Activated naive CD8-positive, alpha-beta T cell (primary cell): ENCODE data around the gene ONECUT3.

Experiments
- H3K27ac Mint-ChIP-seq: one replicate; pipeline ENCODE4 v1.8.0; 2021; ENCODE audit warnings: mixed read lengths
- H3K27me3 Mint-ChIP-seq: one replicate; pipeline ENCODE4 v1.8.0; 2021; ENCODE audit warnings: mixed read lengths
- H3K36me3 Mint-ChIP-seq: one replicate; pipeline ENCODE4 v1.8.0; 2021; ENCODE audit warnings: mixed read lengths
- H3K4me1 Mint-ChIP-seq: one replicate; pipeline ENCODE4 v1.8.0; 2021; ENCODE audit warnings: low read depth, mixed read lengths
- H3K4me3 Mint-ChIP-seq: one replicate; pipeline ENCODE4 v1.8.0; 2021; ENCODE audit warnings: mild to moderate bottlenecking, mixed read lengths
- H3K9me3 Mint-ChIP-seq: one replicate; pipeline ENCODE4 v1.8.0; 2021; ENCODE audit warnings: low read depth, mixed read lengths

Gene ONECUT3

DNA sequence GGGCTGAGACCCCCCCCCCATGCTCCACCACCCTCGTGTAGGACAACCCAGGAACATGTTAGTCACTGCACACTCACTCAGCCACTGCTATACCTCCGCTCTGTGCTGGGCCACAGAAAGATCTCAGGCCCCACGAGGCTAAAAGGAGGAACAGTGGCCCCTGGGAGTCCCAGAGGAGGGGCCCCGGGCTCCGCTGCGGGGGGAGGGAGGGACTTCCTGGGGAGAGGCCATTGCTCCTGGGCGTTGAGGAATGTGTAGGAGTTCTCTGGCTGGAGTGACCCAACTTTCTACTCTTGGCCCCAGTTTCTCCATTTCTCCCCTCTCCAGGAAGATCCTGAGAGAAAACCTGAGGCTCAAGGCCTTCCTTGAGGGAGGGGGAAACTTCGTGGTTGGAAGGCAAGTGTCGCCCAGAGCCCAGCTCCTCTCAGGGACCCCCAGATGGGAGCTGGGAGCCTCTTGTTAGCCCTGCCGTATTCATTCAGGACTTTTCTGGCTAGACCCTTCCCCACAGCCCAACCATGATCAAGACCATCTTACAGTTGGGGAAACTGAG lies 13.6 kb downstream of the ONECUT3 start:
- no peak overlapping the region for H3K27ac Mint-ChIP-seq
- peaks cover 14% of the 10 kb centered on the region for H3K9me3 Mint-ChIP-seq
- peaks cover 6% of the 10 kb centered on the region for H3K36me3 Mint-ChIP-seq
- no peaks in the 10 kb centered on the region for H3K4me1 Mint-ChIP-seq
- H3K4me3 Mint-ChIP-seq: no peak overlapping the region
- peaks cover 34% of the 10 kb centered on the region for H3K27me3 Mint-ChIP-seq

DNA sequence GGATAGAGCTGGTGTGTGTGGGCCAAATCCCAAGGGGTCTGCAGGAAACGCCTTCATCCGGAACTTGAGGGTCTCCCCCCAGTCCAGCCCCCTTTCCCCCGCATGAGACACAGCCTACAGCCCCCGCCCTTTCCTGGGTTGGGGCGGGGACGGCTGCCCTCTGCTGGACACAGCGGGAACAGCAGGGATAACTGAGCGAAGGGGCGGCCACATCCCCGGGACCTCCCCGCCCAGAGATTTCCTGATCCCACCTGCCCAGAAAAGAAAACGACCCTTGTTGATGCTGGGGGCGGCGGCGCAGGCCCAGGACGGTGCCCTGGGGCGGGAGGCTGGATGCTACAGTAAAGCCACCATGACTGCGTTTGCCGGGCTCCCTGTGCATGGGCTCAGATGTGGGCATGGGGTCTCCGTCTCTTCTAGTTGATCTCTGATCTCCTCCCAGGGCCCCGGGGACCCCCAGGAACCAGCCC lies 14.2 kb downstream of the ONECUT3 start:
- H3K4me3 Mint-ChIP-seq: no peak overlapping the region

DNA sequence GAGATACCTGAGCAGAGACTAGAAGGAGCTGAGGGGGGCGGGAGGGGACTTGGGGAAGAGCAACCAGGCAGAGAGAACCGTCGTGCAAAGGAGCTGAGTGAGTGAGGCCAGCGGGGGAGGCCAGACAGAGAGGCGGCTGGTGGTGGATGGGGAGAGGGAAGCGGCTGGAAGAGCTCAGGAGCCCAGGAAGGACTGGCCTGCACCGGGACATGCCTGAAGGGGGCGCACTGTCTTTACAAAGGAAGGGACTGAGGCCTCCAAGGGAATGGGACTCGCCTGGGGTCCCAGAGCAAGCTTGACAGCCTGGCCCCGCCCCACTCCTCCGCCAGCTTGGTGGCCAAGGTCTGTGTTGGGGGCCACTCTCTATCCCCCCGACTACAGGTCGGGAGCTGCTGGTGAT lies 14.9 kb downstream of the ONECUT3 start:
- no peaks in the 10 kb centered on the region for H3K4me1 Mint-ChIP-seq
- peaks cover 14% of the 10 kb centered on the region for H3K9me3 Mint-ChIP-seq
- peaks cover 6% of the 10 kb centered on the region for H3K36me3 Mint-ChIP-seq
- H3K4me3 Mint-ChIP-seq: no peak overlapping the region
- peaks cover 38% of the 10 kb centered on the region for H3K27me3 Mint-ChIP-seq
- H3K27ac Mint-ChIP-seq: no peak overlapping the region

More for the DNA sequence above, 14.2 kb downstream of the ONECUT3 start:
- Mint-ChIP-seq H3K36me3 (peaks cover 6% of the 10 kb centered on the region), H3K9me3 (peaks cover 14% of the 10 kb centered on the region), H3K4me1 (no peaks in the 10 kb centered on the region), H3K27ac (no peak overlapping the region), H3K27me3 (peaks cover 36% of the 10 kb centered on the region)

DNA sequence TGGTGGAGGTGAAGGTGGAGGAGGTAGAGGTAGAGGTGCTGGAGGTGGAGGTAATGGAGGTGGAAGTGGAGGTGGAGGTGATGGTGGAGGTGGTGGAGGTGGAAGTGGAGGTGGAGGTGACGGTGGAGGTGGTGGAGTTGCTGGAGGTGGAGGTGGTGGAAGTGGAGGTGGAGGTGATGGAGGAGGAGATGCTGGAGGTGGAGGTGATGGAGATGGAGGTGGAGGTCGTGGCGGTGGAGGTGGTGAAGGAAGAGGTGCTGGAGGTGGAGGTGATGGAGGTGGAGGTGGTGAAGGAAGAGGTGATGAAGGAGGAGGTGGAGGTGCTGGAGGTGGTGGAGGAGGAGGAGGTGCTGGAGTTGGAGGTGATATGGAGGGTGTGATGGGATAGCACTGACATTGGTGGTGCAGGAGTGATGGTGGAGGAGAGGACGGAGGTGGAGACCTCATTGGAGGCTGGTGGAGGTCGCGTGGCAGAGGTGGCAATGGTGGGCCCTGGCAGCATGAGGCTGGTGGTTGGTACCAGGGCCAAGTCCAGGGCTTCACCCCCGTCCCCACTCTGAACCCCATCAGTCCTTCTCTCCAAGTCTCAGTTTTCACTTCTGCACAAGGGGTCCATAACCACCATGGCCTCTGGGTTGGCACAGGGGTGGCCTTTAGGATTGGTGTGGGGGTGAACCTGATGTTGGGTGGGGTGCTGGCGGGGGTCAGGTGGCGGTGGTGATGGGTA lies 15.8 kb downstream of the ONECUT3 start:
- Mint-ChIP-seq H3K27ac (no peak overlapping the region), H3K9me3 (peaks cover 14% of the 10 kb centered on the region), H3K4me3 (no peak overlapping the region), H3K4me1 (no peaks in the 10 kb centered on the region), H3K36me3 (peaks cover 6% of the 10 kb centered on the region), H3K27me3 (peaks cover 40% of the 10 kb centered on the region)

DNA sequence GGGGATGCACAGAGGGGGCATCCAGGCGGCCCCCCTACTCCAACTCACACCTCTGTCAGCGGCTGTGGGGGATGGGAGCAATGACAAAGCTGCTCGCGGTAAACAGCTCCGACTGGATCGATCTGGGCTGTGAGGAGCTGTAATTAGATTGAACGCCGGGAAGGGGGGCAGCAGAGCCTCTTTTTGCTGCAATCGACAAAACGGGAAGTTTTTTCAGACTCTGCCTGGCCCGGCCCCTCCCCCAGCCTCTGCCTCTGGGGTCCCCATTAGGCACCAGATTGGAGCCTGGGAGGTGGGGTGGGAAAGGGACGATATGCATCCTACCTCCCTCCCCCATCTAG lies 16.3 kb downstream of the ONECUT3 start:
- H3K36me3 Mint-ChIP-seq: peaks cover 6% of the 10 kb centered on the region
- no peak overlapping the region for H3K27ac Mint-ChIP-seq
- peaks cover 42% of the 10 kb centered on the region for H3K27me3 Mint-ChIP-seq
- H3K4me3 Mint-ChIP-seq: no peak overlapping the region
- H3K9me3 Mint-ChIP-seq: peaks cover 14% of the 10 kb centered on the region
- H3K4me1 Mint-ChIP-seq: no peaks in the 10 kb centered on the region

DNA sequence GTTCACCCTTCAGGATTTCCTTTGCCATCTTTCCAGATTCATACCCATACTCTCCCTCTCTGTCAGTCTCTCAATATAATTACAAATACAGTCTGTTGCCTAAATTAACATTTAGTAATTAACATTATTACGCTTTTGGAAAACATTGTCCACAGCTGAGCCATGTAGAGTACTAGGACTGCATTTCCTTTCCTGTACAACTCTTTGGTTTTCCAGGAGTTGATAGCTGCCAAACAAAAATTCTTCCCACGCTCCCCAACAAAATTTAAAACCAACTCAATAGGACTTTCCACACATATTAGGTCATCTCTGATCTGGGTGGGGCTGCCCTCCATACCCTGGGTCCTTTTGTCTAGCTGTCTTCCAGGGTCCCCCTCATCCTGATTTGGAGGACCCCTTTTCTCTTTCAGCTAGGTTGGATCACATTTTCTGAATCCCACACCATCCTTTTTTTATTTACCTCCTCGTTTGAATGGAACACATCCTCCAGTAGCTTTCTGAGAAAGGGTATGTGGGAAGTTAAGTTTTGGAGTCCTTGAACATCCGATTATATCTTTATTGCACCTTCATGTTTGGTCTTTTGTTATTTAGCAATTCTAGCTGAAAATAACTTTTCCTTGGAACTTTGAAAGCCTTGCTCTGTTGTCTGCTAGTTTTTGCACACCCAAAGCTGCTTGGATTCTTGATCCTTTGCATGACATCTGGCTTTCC lies 17.7 kb downstream of the ONECUT3 start:
- Mint-ChIP-seq H3K4me3 (no peak overlapping the region), H3K4me1 (no peaks in the 10 kb centered on the region), H3K27ac (no peak overlapping the region), H3K9me3 (peaks cover 14% of the 10 kb centered on the region), H3K36me3 (peaks cover 6% of the 10 kb centered on the region), H3K27me3 (peaks cover 35% of the 10 kb centered on the region)

DNA sequence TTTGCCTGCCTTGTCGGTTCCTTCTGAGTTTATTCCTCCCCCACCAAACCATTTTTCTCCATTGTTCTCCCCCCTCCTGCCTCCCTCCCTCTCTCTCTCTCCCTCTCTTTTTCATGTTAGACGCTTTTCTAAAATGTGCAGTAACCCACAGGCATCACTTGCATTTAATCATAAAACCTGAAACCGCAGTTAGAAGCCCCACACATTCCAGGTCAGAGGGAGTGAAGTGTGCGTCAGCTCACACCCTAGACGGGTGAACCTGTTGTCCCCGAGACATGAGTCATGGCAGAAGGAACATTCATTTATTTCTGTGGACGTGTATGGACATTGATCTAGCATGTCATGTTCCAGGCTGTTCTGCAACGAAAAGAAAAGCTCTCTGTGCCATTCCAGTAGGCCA lies 19.9 kb downstream of the ONECUT3 start:
- peaks cover 3% of the 10 kb centered on the region for H3K4me1 Mint-ChIP-seq
- no peak overlapping the region for H3K27ac Mint-ChIP-seq
- peaks cover 6% of the 10 kb centered on the region for H3K36me3 Mint-ChIP-seq
- peaks cover 43% of the 10 kb centered on the region for H3K27me3 Mint-ChIP-seq
- peaks cover 14% of the 10 kb centered on the region for H3K9me3 Mint-ChIP-seq
- no peak overlapping the region for H3K4me3 Mint-ChIP-seq

DNA sequence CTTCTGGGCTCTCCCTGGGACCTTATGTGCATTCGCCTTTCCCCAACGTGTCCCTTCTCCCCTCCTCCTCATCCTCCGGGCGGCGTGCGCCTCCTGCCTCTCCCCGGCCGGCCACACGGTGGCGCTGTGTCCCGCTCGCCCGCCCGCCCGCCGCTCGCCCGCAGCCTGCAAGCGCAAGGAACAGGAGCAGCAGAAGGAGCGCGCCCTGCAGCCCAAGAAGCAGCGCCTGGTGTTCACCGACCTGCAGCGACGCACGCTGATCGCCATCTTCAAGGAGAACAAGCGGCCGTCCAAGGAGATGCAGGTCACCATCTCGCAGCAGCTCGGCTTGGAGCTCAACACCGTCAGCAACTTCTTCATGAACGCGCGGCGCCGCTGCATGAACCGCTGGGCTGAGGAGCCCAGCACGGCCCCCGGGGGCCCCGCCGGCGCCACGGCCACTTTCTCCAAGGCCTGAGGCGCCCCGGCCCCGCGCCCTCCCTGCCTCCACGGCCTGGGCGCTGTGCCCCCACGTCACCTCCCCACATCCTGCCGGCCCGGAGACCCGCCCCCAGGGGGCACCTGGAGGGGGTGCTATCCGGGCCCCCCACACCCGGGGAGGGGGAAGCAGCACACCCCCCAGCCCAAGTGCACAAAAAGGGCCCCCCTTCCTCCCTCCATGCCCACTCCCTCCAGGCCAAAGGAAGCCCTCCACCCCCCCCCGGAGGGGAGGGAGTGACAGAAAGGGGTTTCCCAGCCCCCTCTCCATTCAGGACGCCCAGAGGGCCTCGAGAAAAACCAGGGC lies 21.9 kb downstream of the ONECUT3 start:
- H3K4me1 Mint-ChIP-seq: peaks cover 7% of the 10 kb centered on the region
- H3K27me3 Mint-ChIP-seq: peaks cover 44% of the 10 kb centered on the region
- no peak overlapping the region for H3K27ac Mint-ChIP-seq
- peaks cover 11% of the 10 kb centered on the region for H3K9me3 Mint-ChIP-seq
- peaks cover 6% of the 10 kb centered on the region for H3K36me3 Mint-ChIP-seq
- no peak overlapping the region for H3K4me3 Mint-ChIP-seq

DNA sequence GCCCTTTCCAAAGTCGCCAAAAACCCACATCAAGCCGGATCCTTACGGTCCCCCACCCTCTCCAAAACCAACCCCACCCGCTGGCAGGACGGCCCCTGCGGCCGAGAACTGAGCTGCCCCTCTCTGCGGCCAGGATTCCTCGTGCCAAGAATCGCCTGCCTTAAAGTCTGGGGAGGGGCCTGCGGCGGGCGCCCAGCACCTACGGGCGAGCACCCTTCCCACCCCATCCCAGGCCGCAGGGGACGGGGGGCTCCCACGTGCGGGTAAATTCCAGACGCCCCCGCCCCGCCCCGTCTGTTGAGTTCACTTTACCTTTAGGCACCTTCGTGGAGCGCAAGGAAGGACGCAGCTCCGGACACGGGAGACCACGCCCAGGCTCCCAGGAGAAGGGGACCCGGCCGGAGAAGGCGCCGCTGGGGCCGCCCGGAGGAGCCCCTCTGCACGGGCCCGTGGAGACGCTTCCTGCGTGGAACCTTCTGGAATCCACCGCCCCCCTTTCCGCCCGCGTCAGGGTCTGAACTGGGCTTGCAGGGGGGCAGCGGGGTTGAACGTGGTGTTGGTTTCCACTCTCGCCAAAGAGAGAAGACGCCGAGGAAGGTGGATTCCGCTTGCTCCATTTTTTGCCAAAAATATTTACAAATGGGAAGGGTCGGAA lies 22.8 kb downstream of the ONECUT3 start:
- Mint-ChIP-seq H3K27ac (no peak overlapping the region), H3K4me3 (no peak overlapping the region), H3K4me1 (peaks cover 7% of the 10 kb centered on the region), H3K27me3 (peaks cover 41% of the 10 kb centered on the region), H3K36me3 (peaks cover under 1% of the 10 kb centered on the region), H3K9me3 (peaks cover 2% of the 10 kb centered on the region)

DNA sequence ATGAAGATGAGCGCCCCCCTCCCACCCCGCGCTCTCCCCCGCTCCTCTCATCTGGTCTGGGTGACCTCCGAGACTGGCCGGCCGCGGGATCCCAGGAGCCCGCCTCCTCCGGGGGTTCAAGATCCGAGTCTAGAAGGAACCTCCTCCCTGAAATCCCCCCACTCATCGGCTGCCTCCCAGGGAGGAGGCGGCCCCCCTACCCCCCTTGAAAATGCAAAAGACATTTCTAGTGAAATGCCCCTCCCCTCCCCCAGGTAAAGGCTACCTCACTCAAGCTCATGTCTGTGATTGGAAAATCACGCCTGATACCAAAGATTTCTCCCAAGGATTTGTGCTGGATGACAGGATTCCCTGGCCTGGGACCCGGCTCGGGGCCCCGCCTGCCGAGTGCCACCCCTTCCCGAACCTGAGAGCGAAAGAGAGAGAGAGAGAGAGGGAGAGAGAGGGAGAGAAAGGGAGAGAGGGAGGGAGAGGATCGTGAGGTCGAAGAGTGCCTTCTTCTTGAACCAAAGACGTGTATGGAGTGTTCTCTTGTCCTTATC lies 23.4 kb downstream of the ONECUT3 start:
- H3K36me3 Mint-ChIP-seq: no peaks in the 10 kb centered on the region
- H3K9me3 Mint-ChIP-seq: no peaks in the 10 kb centered on the region
- no peak overlapping the region for H3K4me3 Mint-ChIP-seq
- peaks cover 38% of the 10 kb centered on the region for H3K27me3 Mint-ChIP-seq
- peaks cover 7% of the 10 kb centered on the region for H3K4me1 Mint-ChIP-seq
- H3K27ac Mint-ChIP-seq: no peak overlapping the region

DNA sequence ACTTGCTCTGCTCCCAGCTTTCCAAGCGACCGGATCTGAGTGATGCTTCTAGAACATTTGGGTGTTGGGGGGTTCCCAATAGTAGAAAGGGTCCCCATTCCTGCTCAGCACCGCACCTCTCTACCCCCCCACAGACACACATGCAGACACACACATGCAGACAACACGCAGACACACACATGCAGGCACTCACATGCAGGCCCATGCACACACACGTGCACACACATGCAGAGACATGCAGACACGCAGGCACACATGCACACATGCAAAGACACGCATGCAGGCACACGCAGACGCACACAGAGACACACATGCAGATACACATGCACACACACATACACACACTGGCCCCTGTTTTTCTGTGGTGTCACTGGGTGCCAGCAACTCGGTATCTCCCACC lies 23.8 kb downstream of the ONECUT3 start:
- Mint-ChIP-seq H3K27me3 (peaks cover 38% of the 10 kb centered on the region), H3K9me3 (no peaks in the 10 kb centered on the region), H3K4me1 (peaks cover 7% of the 10 kb centered on the region), H3K27ac (no peak overlapping the region), H3K4me3 (no peak overlapping the region), H3K36me3 (no peaks in the 10 kb centered on the region)

DNA sequence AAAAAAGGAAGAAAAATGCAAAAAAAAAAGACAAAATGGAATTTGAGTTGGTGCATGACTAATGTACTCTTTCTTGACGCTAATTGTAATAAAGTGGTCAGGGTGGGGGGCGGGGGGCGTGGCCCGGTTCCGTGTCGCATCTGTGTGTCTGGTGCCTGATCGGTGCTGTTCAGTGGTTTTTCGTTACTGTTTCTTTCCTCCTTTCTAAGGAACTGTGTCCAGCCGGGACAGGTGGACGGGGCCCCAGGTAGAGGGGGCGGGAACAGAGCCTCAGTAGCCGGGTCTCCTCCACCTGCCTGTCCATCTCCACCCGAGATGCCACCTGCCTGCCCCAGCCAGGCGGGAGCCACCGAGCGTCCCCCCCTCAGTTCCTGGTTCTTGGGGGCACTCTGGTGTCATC lies 26.3 kb downstream of the ONECUT3 start:
- Mint-ChIP-seq H3K4me3 (no peak overlapping the region), H3K9me3 (no peaks in the 10 kb centered on the region), H3K4me1 (peaks cover 7% of the 10 kb centered on the region), H3K27me3 (peaks cover 31% of the 10 kb centered on the region), H3K36me3 (no peaks in the 10 kb centered on the region), H3K27ac (no peak overlapping the region)

DNA sequence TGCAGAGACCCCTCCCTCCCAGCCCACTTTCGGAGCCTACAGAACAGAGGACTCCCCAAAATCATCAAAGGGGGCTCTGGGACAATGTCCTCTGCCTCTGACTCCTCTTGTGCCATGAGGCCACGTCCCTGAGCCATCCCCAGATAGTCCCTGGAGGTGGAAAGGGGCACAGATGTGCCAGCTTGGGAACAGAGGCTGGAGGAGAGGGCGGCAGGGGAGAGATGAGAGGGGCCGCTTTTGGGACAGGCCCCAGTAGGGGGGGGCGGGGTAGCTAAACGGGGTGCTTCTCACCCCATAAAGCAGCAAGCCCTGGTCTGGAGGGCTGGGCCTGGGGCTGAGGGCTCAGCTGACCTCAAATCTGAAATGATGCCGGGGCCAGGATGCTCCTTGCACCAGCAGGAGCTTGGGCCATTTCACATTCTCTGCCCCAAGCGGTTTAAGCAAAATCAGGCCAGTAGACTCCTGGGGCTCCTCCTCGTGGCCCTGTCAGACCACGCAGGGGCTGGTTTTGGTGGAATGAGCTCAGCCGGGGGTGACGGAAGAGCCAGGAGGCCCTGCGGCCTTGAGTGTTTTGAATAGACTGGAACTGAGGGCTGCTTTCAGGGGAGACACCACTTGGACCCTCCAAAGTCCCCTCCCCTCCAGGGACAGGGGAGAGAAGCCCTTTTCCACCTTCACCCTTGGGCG lies 27.1 kb downstream of the ONECUT3 start:
- peaks cover 29% of the 10 kb centered on the region for H3K27me3 Mint-ChIP-seq
- H3K36me3 Mint-ChIP-seq: no peaks in the 10 kb centered on the region
- no peaks in the 10 kb centered on the region for H3K9me3 Mint-ChIP-seq
- H3K27ac Mint-ChIP-seq: no peak overlapping the region
- peaks cover 7% of the 10 kb centered on the region for H3K4me1 Mint-ChIP-seq
- H3K4me3 Mint-ChIP-seq: no peak overlapping the region

DNA sequence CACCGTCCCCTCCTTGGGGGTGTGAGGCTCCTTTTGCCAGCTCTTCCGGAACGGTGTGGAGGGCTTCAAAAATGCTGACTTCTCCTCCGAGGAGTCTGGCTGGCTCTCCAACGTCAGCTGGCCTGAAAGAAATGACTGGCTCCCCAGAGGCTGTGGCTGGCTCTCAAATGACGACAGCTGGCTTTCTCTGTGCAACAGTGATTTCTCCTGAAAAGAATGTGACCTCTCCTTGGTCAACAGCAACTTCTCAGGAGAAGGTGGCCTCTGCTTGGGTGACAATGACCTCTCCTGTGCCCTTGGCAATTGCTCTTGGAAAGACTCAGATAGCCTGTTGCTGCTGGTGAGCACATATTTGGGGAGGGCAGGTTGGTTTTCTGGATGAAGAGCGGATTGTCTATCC lies 29.2 kb downstream of the ONECUT3 start:
- no peak overlapping the region for H3K4me3 Mint-ChIP-seq
- peaks cover 23% of the 10 kb centered on the region for H3K27me3 Mint-ChIP-seq
- H3K36me3 Mint-ChIP-seq: no peaks in the 10 kb centered on the region
- H3K9me3 Mint-ChIP-seq: no peaks in the 10 kb centered on the region
- peaks cover 4% of the 10 kb centered on the region for H3K4me1 Mint-ChIP-seq
- no peak overlapping the region for H3K27ac Mint-ChIP-seq
